Activated CD8-positive, alpha-beta T cell treated with anti-CD3 and anti-CD28 coated beads for 36 hours (primary cell): ENCODE measurements around the gene RTKN2. TPM values are rescaled to one million over a fixed set of nuclear protein-coding genes. Genes with fewer than 3 reads are reported as not detected.

Experiments
- ATAC-seq: fragments of 200-7000 bp; cut with Tn5 transposase; one replicate; pipeline ENCODE4 v1.10.0; 2021; ENCODE audit warnings: mild to moderate bottlenecking, moderate library complexity
- CTCF ChIA-PET: fragments of 350-600 bp; sonication (Branson Sonifier 250); formaldehyde crosslinking; loops from one replicate; lab custom pipeline; 2021; ENCODE audit warnings: antibody characterized with exemption; lab: Charles Lee
- POLR2A ChIA-PET: fragments of 350-600 bp; sonication (Branson Sonifier 250); formaldehyde crosslinking; loops from one replicate; lab custom pipeline; 2021; ENCODE audit warnings: antibody characterized with exemption; lab: Charles Lee
- DNase-seq: peaks from one replicate; pipeline ENCODE4 v3.0.0-alpha.2; 2020
- H3K27ac Mint-ChIP-seq: one replicate; pipeline ENCODE4 v1.8.0; 2021; ENCODE audit warnings: mild to moderate bottlenecking, mixed read lengths
- H3K27me3 Mint-ChIP-seq: one replicate; pipeline ENCODE4 v1.8.0; 2021; ENCODE audit warnings: mixed read lengths
- H3K36me3 Mint-ChIP-seq: one replicate; pipeline ENCODE4 v1.8.0; 2021; ENCODE audit warnings: low read depth, mixed read lengths
- H3K4me1 Mint-ChIP-seq: one replicate; pipeline ENCODE4 v1.8.0; 2021; ENCODE audit warnings: low read depth, mixed read lengths
- H3K4me3 Mint-ChIP-seq: one replicate; pipeline ENCODE4 v1.8.0; 2021; ENCODE audit warnings: mild to moderate bottlenecking, moderate library complexity, mixed read lengths
- H3K9me3 Mint-ChIP-seq: one replicate; pipeline ENCODE4 v1.8.0; 2021; ENCODE audit warnings: mixed read lengths
- intact Hi-C: fragments of 100-400 bp; cut with micrococcal nuclease; formaldehyde crosslinking; loops from one replicate; pipeline ENCODE4 v1.10.0; 2022
- total RNA-seq, 2 experiments: library from RNA; stranded (reverse); gene quantifications; one replicate each; pipeline ENCODE4 v1.2.3, GENCODE V29; 2021
- TF ChIP-seq, protein P1 (sequence below): fragments of 200-600 bp; IDR thresholded peaks from one replicate; pipeline ENCODE4 v1.8.0; 2022; ENCODE audit warnings: antibody characterized with exemption, mild to moderate bottlenecking

The RTKN2 gene
- total RNA-seq, 2 experiments from 2014 or later: 1.1 to 1.4 TPM

- POLR2A ChIA-PET: interaction anchor here (0.7 to 4.8 kb wide), 17 partner anchors 20 to 284 kb away, joined by 3 to 49 read pairs (median 4); partner anchors contain the start of gene ARID5B
- peak overlapping the region; percentile 99 for H3K27ac Mint-ChIP-seq
- peak; percentile 52 for DNase-seq
Observed at GRCh38 chr10:62183857-62184795, 84.5 kb downstream of the RTKN2 start.

GRCh38 chr10:62183442-62183841 lies 85.2 kb downstream of the RTKN2 start:
- peaks cover 82% of the 10 kb centered on the region for H3K4me1 Mint-ChIP-seq
- peak; percentile 63 for DNase-seq
- ChIA-PET CTCF (interaction anchor here (0.9 to 7.1 kb wide), 9 partner anchors 8 to 239 kb away, joined by 3 to 46 read pairs (median 4); no protein-coding TSS in a partner anchor), POLR2A (interaction anchor here (0.7 to 4.8 kb wide), 13 partner anchors 59 to 283 kb away, joined by 3 to 49 read pairs (median 6); partner anchors contain the start of gene ARID5B)
- no peaks in the 10 kb centered on the region for H3K27me3 Mint-ChIP-seq
- intact Hi-C loops: loop anchor here (5.0 kb wide), 2 partner anchors 59 to 281 kb away; partner anchors contain the start of gene ARID5B
- TF ChIP-seq, protein P1, sequence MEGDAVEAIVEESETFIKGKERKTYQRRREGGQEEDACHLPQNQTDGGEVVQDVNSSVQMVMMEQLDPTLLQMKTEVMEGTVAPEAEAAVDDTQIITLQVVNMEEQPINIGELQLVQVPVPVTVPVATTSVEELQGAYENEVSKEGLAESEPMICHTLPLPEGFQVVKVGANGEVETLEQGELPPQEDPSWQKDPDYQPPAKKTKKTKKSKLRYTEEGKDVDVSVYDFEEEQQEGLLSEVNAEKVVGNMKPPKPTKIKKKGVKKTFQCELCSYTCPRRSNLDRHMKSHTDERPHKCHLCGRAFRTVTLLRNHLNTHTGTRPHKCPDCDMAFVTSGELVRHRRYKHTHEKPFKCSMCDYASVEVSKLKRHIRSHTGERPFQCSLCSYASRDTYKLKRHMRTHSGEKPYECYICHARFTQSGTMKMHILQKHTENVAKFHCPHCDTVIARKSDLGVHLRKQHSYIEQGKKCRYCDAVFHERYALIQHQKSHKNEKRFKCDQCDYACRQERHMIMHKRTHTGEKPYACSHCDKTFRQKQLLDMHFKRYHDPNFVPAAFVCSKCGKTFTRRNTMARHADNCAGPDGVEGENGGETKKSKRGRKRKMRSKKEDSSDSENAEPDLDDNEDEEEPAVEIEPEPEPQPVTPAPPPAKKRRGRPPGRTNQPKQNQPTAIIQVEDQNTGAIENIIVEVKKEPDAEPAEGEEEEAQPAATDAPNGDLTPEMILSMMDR: no peak
- peak overlapping the region; percentile 17 for H3K4me3 Mint-ChIP-seq
- H3K36me3 Mint-ChIP-seq: peaks cover 53% of the 10 kb centered on the region
- H3K27ac Mint-ChIP-seq: peak overlapping the region; percentile 99
- peaks cover 32% of the 10 kb centered on the region for H3K9me3 Mint-ChIP-seq
- peak; percentile 64 for ATAC-seq

More at GRCh38 chr10:62183857-62184795, 84.5 kb downstream of the RTKN2 start:
- intact Hi-C loops: loop anchor here (2.0 to 5.0 kb wide), 3 partner anchors 58 to 282 kb away; partner anchors contain the start of gene ARID5B
- peaks cover 51% of the 10 kb centered on the region for H3K36me3 Mint-ChIP-seq
- peak overlapping the region; percentile 17 for H3K4me3 Mint-ChIP-seq
- CTCF ChIA-PET: interaction anchor here (0.9 to 7.1 kb wide), 9 partner anchors 8 to 240 kb away, joined by 3 to 46 read pairs (median 4); no protein-coding TSS in a partner anchor
- no peaks in the 10 kb centered on the region for H3K27me3 Mint-ChIP-seq
- TF ChIP-seq, protein P1: no peak
- H3K9me3 Mint-ChIP-seq: peaks cover 27% of the 10 kb centered on the region
- ATAC-seq: peak; percentile 43
- peaks cover 80% of the 10 kb centered on the region for H3K4me1 Mint-ChIP-seq

GRCh38 chr10:62182595-62182994 lies 86.0 kb downstream of the RTKN2 start:
- H3K27me3 Mint-ChIP-seq: no peaks in the 10 kb centered on the region
- ATAC-seq (no peak), DNase-seq (peak; percentile 24)
- TF ChIP-seq, protein P1: no peak
- peaks cover 76% of the 10 kb centered on the region for H3K4me1 Mint-ChIP-seq
- POLR2A ChIA-PET: interaction anchor here (0.8 to 4.8 kb wide), 8 partner anchors 77 to 283 kb away, joined by 3 to 49 read pairs (median 10); partner anchors contain the start of gene ARID5B
- peak overlapping the region; percentile 99 for H3K27ac Mint-ChIP-seq
- CTCF ChIA-PET: interaction anchor here (1.1 to 7.1 kb wide), 5 partner anchors 9 to 145 kb away, joined by 4 to 46 read pairs (median 7); no protein-coding TSS in a partner anchor
- H3K4me3 Mint-ChIP-seq: no peak overlapping the region
- H3K36me3 Mint-ChIP-seq: peaks cover 51% of the 10 kb centered on the region
- peaks cover 31% of the 10 kb centered on the region for H3K9me3 Mint-ChIP-seq
- intact Hi-C loops: loop anchor here (5.0 kb wide), 2 partner anchors 60 to 280 kb away; partner anchors contain the start of gene ARID5B

- intact Hi-C loops: loop anchor here (5.0 kb wide), 2 partner anchors 60 to 280 kb away; partner anchors contain the start of gene ARID5B
- DNase-seq (no peak), ATAC-seq (no peak)
- H3K9me3 Mint-ChIP-seq: peaks cover 34% of the 10 kb centered on the region
- H3K4me3 Mint-ChIP-seq: peak overlapping the region; percentile 29
- H3K4me1 Mint-ChIP-seq: peaks cover 75% of the 10 kb centered on the region
- TF ChIP-seq, protein P1: no peak
- H3K36me3 Mint-ChIP-seq: peaks cover 47% of the 10 kb centered on the region
- ChIA-PET CTCF (interaction anchor here (1.5 to 7.1 kb wide), 2 partner anchors 62 to 133 kb away, joined by 4 to 46 read pairs; no protein-coding TSS in a partner anchor), POLR2A (interaction anchor here (0.8 to 4.8 kb wide), 4 partner anchors 126 to 279 kb away, joined by 3 to 49 read pairs (median 19); no protein-coding TSS in a partner anchor)
- H3K27ac Mint-ChIP-seq: peak overlapping the region; percentile 99
- no peaks in the 10 kb centered on the region for H3K27me3 Mint-ChIP-seq
Observed at GRCh38 chr10:62182171-62182570, 86.5 kb downstream of the RTKN2 start.
